Smooth muscle cell (in vitro differentiated cells): Measurements from ENCODE around the gene CASP2. TPM values are rescaled to one million over a fixed set of nuclear protein-coding genes. Genes with fewer than 3 reads are reported as not detected.
"Not testable (repeated sequence)": the region's sequence is repeated elsewhere in the genome, so short reads cannot be mapped to it uniquely, and the experiment has no call there.

Experiments
- DNase-seq: peaks from one replicate; lab custom pipeline; 2025; ENCODE audit not compliant: unreplicated experiment; lab: John Stamatoyannopoulos, UW
- H2AFZ ChIP-seq: fragments of 200-600 bp; sonication (generic); 2 replicates; pipeline ENCODE4 v1.6.0; 2016; ENCODE audit warnings: antibody characterized with exemption, low read depth, mild to moderate bottlenecking
- H3F3A ChIP-seq: fragments of 200-600 bp; sonication (generic); 2 replicates; pipeline ENCODE4 v1.6.0; 2017; ENCODE audit warnings: antibody characterized with exemption, low read depth
- H3K27ac ChIP-seq: fragments of 200-600 bp; sonication (generic); 2 replicates; pipeline ENCODE4 v1.5.1; 2016; ENCODE audit warnings: low read depth, mild to moderate bottlenecking
- H3K27me3 ChIP-seq: fragments of 200-600 bp; sonication (generic); 2 replicates; pipeline ENCODE4 v1.6.1; 2016; ENCODE audit warnings: low read depth, mild to moderate bottlenecking
- H3K36me3 ChIP-seq: fragments of 200-600 bp; sonication (generic); 2 replicates; pipeline ENCODE4 v1.5.1; 2016; ENCODE audit warnings: low read depth
- H3K4me1 ChIP-seq: fragments of 200-600 bp; sonication (generic); 2 replicates; pipeline ENCODE4 v1.5.1; 2016; ENCODE audit warnings: low read depth
- H3K4me2 ChIP-seq: fragments of 200-600 bp; sonication (generic); 2 replicates; pipeline ENCODE4 v1.6.0; 2016; ENCODE audit warnings: mild to moderate bottlenecking
- H3K4me3 ChIP-seq: fragments of 200-600 bp; sonication (generic); 2 replicates; pipeline ENCODE4 v1.5.1; 2016; ENCODE audit warnings: mild to moderate bottlenecking
- H3K79me2 ChIP-seq: fragments of 200-600 bp; sonication (generic); 2 replicates; pipeline ENCODE4 v1.6.0; 2016; ENCODE audit warnings: low read depth, mild to moderate bottlenecking
- H3K9ac ChIP-seq: fragments of 200-600 bp; sonication (generic); 2 replicates; pipeline ENCODE4 v1.6.0; 2016; ENCODE audit warnings: low read depth
- H3K9me3 ChIP-seq: fragments of 200-600 bp; sonication (generic); replicated peaks from 2 replicates; pipeline ENCODE4 v1.5.1; 2016; ENCODE audit warnings: low read depth
- H4K20me1 ChIP-seq: fragments of 200-600 bp; sonication (generic); 2 replicates; pipeline ENCODE4 v1.6.0; 2016; ENCODE audit warnings: low read depth
- CTCF ChIP-seq: fragments of 200-600 bp; sonication (generic); IDR thresholded peaks from 2 replicates; pipeline ENCODE4 v1.5.1; 2017; ENCODE audit warnings: borderline replicate concordance, mild to moderate bottlenecking, antibody characterized with exemption; ENCODE audit not compliant: insufficient read depth, poor library complexity, severe bottlenecking
- WGBS: methylation state at CpG from one replicate; pipeline ENCODE4 v1.1.7; 2016; ENCODE audit warnings: low lambda C conversion rate; 5-methylcytosine and 5-hydroxymethylcytosine counted together
- polyA plus RNA-seq: library from polyadenylated mRNA; unstranded; fragments of >200 nt; fragmentation: Nextera tagmentation; extraction: Ambion mirVana; gene quantifications from 2 replicates; pipeline ENCODE4 v1.2.1, GENCODE V29; 2016
- total RNA-seq: library from RNA; depleted of rRNA; stranded (reverse); fragments of >200 nt; gene quantifications from 2 replicates; pipeline ENCODE4 v1.2.3, GENCODE V29; 2014

Gene CASP2
- total and polyA plus RNA-seq, 2 experiments from 2014 or later = 8.1 to 22.0 TPM

- no peak overlapping the region for H2AFZ ChIP-seq
- WGBS = 95% methylated on average over 1 of the region's 1 CpG
Measured at GRCh38 chr7:143261901-143262300, 26.2 kb upstream of the CASP2 start.

GRCh38 chr7:143263266-143264195 lies 24.6 kb upstream of the CASP2 start, which contains the start of gene GSTK1:
GSTK1 (plus strand) TSS chr7:143263441; CDS start chr7:143263514, 73 bp downstream.
- Histone ChIP-seq H3K4me2 (peak within 1 kb of the TSS; percentile 98), H3K9me3 (no peaks in the 10 kb centered on the region), H3K27ac (no peak within 1 kb of the TSS), H3F3A (no peaks in the 10 kb centered on the region), H3K4me1 (no peaks in the 10 kb centered on the region), H3K9ac (peak within 1 kb of the TSS; percentile 82), H2AFZ (peak within 1 kb of the TSS; percentile 94), H4K20me1 (no peaks in the 10 kb centered on the region), H3K27me3 (no peaks in the 10 kb centered on the region), H3K36me3 (no peaks in the 10 kb centered on the region), H3K79me2 (peaks cover 4% of the 10 kb centered on the region), H3K4me3 (peak within 1 kb of the TSS; percentile 94)
- WGBS = 7% methylated on average over 48 of the region's 48 CpGs
- no peak for TF ChIP-seq CTCF
- DNase-seq = peak; percentile 32

More at GRCh38 chr7:143261901-143262300, 26.2 kb upstream of the CASP2 start:
- H3K4me3 ChIP-seq = no peak overlapping the region
- no peak overlapping the region for H3K9ac ChIP-seq
- no peaks in the 10 kb centered on the region for H3F3A ChIP-seq
- TF ChIP-seq CTCF = no peak
- H3K4me1 ChIP-seq = no peaks in the 10 kb centered on the region
- no peaks in the 10 kb centered on the region for H3K27me3 ChIP-seq
- no peak for DNase-seq
- no peak overlapping the region for H3K4me2 ChIP-seq
- H3K36me3 ChIP-seq = no peaks in the 10 kb centered on the region
- peaks cover 4% of the 10 kb centered on the region for H3K79me2 ChIP-seq
- no peaks in the 10 kb centered on the region for H4K20me1 ChIP-seq
- no peaks in the 10 kb centered on the region for H3K9me3 ChIP-seq
- H3K27ac ChIP-seq = no peak overlapping the region

GRCh38 chr7:143264196-143264568 lies 24.0 kb upstream of the CASP2 start:
- not testable (repeated sequence) for H3K79me2 ChIP-seq, H3F3A ChIP-seq, H3K36me3 ChIP-seq, H3K9ac ChIP-seq, H2AFZ ChIP-seq, H3K27me3 ChIP-seq, DNase-seq, H3K4me1 ChIP-seq, H4K20me1 ChIP-seq, H3K27ac ChIP-seq, H3K9me3 ChIP-seq
- H3K4me2 ChIP-seq = peak overlapping the region; percentile 98
- 90% methylated on average over 15 of the region's 15 CpGs for WGBS
- H3K4me3 ChIP-seq = peak overlapping the region; percentile 94

GRCh38 chr7:143265017-143265693 lies 23.0 kb upstream of the CASP2 start:
- Histone ChIP-seq H3K9ac (no peak overlapping the region), H3K9me3 (no peaks in the 10 kb centered on the region), H3K27me3 (no peaks in the 10 kb centered on the region), H4K20me1 (no peaks in the 10 kb centered on the region), H3K27ac (no peak overlapping the region), H3K36me3 (no peaks in the 10 kb centered on the region), H3K4me1 (no peaks in the 10 kb centered on the region), H3K4me2 (no peak overlapping the region), H3F3A (no peaks in the 10 kb centered on the region), H3K4me3 (no peak overlapping the region), H3K79me2 (peaks cover 4% of the 10 kb centered on the region), H2AFZ (no peak overlapping the region)
- WGBS = 91% methylated on average over 15 of the region's 15 CpGs
- TF ChIP-seq CTCF = no peak
- DNase-seq = no peak
